ENCODE measurements around the gene SPIRE2. TPM values are rescaled to one million over a fixed set of nuclear protein-coding genes. Genes with fewer than 3 reads are reported as not detected.

The SPIRE2 gene
- total and polyA plus RNA-seq, 2 of the 13 experiments (the other 11 are each of a cell fraction or from before 2014, with no cell fraction given): 13.3 to 37.5 TPM

DNA sequence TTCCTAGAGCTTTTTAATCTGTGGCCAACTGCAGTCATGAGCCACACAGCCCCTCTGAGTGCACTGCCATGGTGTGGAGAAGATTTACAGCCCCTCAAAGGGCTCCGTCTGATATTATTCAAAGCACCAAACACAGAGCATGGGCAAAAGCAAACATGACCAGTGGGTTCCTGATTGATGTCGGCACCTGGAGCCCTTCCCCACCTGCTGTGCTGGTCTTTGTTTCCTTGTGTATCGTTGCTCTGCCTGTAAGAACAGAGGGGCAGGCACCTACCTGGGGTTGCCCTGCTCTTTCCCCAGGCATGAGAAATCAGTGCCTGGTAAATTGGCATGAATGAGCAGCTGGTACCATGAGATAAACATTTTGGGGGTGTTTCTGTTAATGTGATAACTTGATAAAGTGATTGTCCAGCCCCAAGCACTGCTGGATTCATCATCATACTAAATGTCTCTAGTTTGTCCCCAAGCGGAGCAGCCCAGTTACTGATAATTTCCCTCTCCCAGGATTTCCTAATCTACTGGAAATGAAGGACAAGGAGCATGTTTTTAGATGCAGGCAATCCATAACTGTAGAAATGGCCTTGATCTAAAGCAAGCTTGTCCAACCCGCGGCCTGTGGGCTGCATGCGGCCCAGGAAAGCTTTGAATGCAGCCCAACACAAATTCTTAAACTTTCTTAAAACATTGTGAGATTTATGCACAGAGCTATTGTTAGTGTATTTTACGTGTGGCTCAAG, 5.0 kb upstream of the SPIRE2 start (continued):
- TF ChIP-seq, protein P1, sequence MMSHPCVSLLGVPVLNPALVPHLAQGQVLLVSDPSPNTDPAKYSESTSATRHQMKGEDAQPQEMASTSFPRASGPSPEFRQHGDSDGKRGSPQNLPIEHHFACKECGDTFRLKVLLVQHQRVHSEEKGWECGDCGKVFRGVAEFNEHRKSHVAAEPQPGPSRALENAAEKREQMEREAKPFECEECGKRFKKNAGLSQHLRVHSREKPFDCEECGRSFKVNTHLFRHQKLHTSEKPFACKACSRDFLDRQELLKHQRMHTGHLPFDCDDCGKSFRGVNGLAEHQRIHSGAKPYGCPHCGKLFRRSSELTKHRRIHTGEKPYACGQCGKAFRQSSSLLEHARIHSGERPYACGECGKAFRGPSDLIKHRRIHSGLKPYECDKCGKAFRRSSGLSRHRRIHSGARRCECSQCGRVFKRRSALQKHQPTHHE (CRISPR knock-in tag; IDR thresholded peaks at IDR 0.05; ENCODE audit: borderline replicate concordance): no peak
- TF ChIP-seq ZNF749 (CRISPR knock-in tag; IDR thresholded peaks at IDR 0.05; ENCODE audit: borderline replicate concordance) (peak; percentile 82; the same call in 1 of the 2 replicates), ZKSCAN5 (CRISPR knock-in tag; IDR thresholded peaks at IDR 0.05) (no peak), SMAD3 (CRISPR knock-in tag; IDR thresholded peaks at IDR 0.05) (0 out of 2 replicates have a peak, but pooled peaks have one; percentile 15), PAX8 (CRISPR knock-in tag; IDR thresholded peaks at IDR 0.05; ENCODE audit: borderline replicate concordance) (peak; percentile 41; the same call in 1 of the 2 replicates), TBP (CRISPR knock-in tag; IDR thresholded peaks at IDR 0.05) (no peak), ZZZ3 (CRISPR knock-in tag; IDR thresholded peaks at IDR 0.05; ENCODE audit: borderline replicate concordance) (0 out of 2 replicates have a peak, but pooled peaks have one; percentile 65), ZNF558 (CRISPR knock-in tag; IDR thresholded peaks at IDR 0.05; ENCODE audit: borderline replicate concordance) (0 out of 2 replicates have a peak, but pooled peaks have one; percentile 60), PHF8 (CRISPR knock-in tag; IDR thresholded peaks at IDR 0.05) (peak; percentile 31; the same call in 1 of the 2 replicates), ZNF589 (CRISPR knock-in tag; conservative IDR thresholded peaks at IDR 0.05) (no peak), MXD4 (CRISPR knock-in tag; IDR thresholded peaks at IDR 0.05) (0 out of 2 replicates have a peak, but pooled peaks have one; percentile 17)
- TF ChIP-seq, protein P2, sequence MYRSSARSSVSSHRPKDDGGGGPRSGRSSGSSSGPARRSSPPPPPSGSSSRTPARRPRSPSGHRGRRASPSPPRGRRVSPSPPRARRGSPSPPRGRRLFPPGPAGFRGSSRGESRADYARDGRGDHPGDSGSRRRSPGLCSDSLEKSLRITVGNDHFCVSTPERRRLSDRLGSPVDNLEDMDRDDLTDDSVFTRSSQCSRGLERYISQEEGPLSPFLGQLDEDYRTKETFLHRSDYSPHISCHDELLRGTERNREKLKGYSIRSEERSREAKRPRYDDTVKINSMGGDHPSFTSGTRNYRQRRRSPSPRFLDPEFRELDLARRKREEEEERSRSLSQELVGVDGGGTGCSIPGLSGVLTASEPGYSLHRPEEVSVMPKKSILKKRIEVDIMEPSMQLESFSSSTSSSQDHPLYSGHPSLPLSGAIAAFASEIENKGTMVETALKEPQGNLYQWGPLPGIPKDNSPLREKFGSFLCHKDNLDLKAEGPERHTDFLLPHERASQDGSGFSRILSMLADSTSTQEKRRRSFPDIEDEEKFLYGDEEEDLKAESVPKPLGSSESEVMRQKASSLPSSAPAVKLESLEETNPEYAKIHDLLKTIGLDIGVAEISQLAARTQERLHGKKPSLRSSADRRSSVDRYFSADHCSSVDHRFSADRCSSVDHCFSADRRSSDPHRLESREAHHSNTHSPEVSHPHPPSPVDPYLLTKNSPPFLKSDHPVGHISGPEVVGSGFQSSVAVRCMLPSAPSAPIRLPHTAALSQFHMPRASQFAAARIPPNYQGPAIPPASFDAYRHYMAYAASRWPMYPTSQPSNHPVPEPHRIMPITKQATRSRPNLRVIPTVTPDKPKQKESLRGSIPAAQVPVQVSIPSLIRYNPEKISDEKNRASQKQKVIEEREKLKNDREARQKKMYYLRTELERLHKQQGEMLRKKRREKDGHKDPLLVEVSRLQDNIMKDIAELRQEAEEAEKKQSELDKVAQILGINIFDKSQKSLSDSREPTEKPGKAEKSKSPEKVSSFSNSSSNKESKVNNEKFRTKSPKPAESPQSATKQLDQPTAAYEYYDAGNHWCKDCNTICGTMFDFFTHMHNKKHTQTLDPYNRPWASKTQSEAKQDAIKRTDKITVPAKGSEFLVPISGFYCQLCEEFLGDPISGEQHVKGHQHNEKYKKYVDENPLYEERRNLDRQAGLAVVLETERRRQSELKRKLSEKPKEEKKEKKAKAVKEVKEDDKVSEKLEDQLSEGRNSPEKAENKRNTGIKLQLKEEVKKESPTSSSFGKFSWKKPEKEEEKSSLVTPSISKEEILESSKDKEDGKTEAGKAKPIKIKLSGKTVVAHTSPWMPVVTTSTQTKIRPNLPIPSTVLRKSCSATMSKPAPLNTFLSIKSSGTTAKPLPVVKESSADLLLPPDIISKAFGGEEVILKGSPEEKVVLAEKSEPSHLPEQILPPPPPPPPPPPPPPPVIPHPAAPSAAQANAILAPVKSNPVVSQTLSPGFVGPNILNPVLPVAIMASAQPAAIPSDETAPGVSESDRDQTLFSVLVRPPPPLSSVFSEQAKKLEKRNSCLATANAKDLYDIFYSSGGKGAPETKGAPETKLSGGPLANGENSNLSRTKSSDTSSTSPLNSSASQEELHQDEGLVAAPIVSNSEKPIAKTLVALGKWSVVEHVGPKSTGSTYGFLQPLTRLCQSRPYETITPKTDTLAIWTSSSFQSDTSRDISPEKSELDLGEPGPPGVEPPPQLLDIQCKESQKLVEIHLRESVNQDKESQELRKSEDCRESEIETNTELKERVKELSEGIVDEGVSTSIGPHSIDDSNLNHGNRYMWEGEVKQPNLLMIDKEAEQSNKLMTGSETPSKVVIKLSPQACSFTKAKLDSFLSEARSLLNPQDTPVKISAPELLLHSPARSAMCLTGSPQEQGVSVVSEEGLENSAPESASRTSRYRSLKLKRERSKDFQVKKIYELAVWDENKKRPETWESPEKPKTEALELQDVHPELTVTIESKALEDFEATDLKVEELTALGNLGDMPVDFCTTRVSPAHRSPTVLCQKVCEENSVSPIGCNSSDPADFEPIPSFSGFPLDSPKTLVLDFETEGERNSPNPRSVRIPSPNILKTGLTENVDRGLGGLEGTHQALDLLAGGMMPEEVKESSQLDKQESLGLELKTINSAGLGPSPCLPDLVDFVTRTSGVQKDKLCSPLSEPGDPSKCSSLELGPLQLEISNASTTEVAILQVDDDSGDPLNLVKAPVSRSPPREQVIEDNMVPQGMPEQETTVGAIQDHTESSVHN (CRISPR knock-in tag; IDR thresholded peaks at IDR 0.05): 0 out of 2 replicates have a peak, but pooled peaks have one; percentile 46
- TF ChIP-seq, protein P3, sequence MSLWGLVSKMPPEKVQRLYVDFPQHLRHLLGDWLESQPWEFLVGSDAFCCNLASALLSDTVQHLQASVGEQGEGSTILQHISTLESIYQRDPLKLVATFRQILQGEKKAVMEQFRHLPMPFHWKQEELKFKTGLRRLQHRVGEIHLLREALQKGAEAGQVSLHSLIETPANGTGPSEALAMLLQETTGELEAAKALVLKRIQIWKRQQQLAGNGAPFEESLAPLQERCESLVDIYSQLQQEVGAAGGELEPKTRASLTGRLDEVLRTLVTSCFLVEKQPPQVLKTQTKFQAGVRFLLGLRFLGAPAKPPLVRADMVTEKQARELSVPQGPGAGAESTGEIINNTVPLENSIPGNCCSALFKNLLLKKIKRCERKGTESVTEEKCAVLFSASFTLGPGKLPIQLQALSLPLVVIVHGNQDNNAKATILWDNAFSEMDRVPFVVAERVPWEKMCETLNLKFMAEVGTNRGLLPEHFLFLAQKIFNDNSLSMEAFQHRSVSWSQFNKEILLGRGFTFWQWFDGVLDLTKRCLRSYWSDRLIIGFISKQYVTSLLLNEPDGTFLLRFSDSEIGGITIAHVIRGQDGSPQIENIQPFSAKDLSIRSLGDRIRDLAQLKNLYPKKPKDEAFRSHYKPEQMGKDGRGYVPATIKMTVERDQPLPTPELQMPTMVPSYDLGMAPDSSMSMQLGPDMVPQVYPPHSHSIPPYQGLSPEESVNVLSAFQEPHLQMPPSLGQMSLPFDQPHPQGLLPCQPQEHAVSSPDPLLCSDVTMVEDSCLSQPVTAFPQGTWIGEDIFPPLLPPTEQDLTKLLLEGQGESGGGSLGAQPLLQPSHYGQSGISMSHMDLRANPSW (CRISPR knock-in tag; IDR thresholded peaks at IDR 0.05; ENCODE audit: borderline replicate concordance): peak; percentile 46; the same call in 1 of the 2 replicates

All from HepG2 (cell line).